Endothelial cell of umbilical vein (primary cell): ENCODE data around the gene ARHGAP15. TPM values are rescaled to one million over a fixed set of nuclear protein-coding genes. Genes with fewer than 3 reads are reported as not detected.

ENCODE experiments used
- BruUV-seq: library from RNA; stranded (reverse); fragments of 400-500 nt; replicated peaks from 2 replicates; lab custom pipeline; 2021; lab: Mats Ljungman, UMichigan
- CTCF ChIA-PET: fragments of 300-600, 350-600 bp; sonication (Branson Sonifier 250); formaldehyde crosslinking; loops from one replicate; lab custom pipeline; 2021; ENCODE audit warnings: antibody characterized with exemption, inconsistent platforms; lab: Charles Lee
- POLR2A ChIA-PET: fragments of 300-600, 350-600 bp; sonication (Branson Sonifier 250); formaldehyde crosslinking; loops from one replicate; lab custom pipeline; 2021; ENCODE audit warnings: antibody characterized with exemption, inconsistent platforms; lab: Charles Lee
- DNase-seq: peaks from one replicate; pipeline ENCODE4 v3.0.0-alpha.2; 2011; ENCODE audit warnings: low read depth, low spot score
- FAIRE-seq: peaks from 2 replicates; lab custom pipeline; 2011; peaks lifted over from hg19 to GRCh38; lab: Jason Lieb, UNC
- H2AFZ ChIP-seq: 2 replicates; pipeline ENCODE4 v1.6.0; 2012; ENCODE audit warnings: low read depth, low read length, control low read depth, inconsistent platforms
- H3K27ac ChIP-seq: 2 replicates; pipeline ENCODE4 v1.5.1; 2011; ENCODE audit warnings: low read depth, mild to moderate bottlenecking, control low read depth, low read length, moderate library complexity; ENCODE audit not compliant: insufficient read depth
- H3K27me3 ChIP-seq, 2 experiments: 2 replicates each; pipeline versions ENCODE4 v1.6.0 to v1.6.1; 2011; ENCODE audit warnings: low read length in 2 of 2, mixed read lengths in 1 of 2; ENCODE audit not compliant: control insufficient read depth in 2 of 2, insufficient read depth in 2 of 2
- H3K36me3 ChIP-seq, 2 experiments: 2 replicates in 1 of 2; 3 replicates in 1 of 2; pipeline ENCODE4 v1.5.1; 2011; ENCODE audit warnings: low read length in 2 of 2, mild to moderate bottlenecking in 1 of 2, moderate library complexity in 1 of 2; ENCODE audit not compliant: control insufficient read depth in 2 of 2, insufficient read depth in 2 of 2; ENCODE audit errors: extremely low read depth in 1 of 2
- H3K4me1 ChIP-seq: 3 replicates; pipeline ENCODE4 v1.5.1; 2011; ENCODE audit warnings: mild to moderate bottlenecking, low read length; ENCODE audit not compliant: control insufficient read depth, insufficient read depth; ENCODE audit errors: extremely low read depth
- H3K4me2 ChIP-seq: 2 replicates; pipeline ENCODE4 v1.6.1; 2011; ENCODE audit warnings: low read length, control low read depth, mixed read lengths; ENCODE audit not compliant: insufficient read depth
- H3K4me3 ChIP-seq, 3 experiments: fragments of 200-600 bp in 1 of 3; sonication (generic), shearing (Covaris generic) in 1 of 3; replicated peaks in 1 of 3; 2 replicates each; pipeline ENCODE4 v1.5.1; 2011 to 2016; ENCODE audit warnings: control low read depth in 3 of 3, low read length in 3 of 3, mild to moderate bottlenecking in 2 of 3, inconsistent platforms in 1 of 3, low read depth in 1 of 3, moderate library complexity in 1 of 3; ENCODE audit not compliant: insufficient read depth in 1 of 3
- H3K79me2 ChIP-seq: 2 replicates; pipeline ENCODE4 v1.6.0; 2012; ENCODE audit warnings: low read length, inconsistent platforms; ENCODE audit not compliant: control insufficient read depth, insufficient read depth
- H3K9ac ChIP-seq: replicated peaks from 2 replicates; pipeline ENCODE3; 2011; ENCODE audit warnings: low read length, control low read depth; ENCODE audit not compliant: insufficient read depth; ENCODE audit errors: extremely low read depth
- H3K9me1 ChIP-seq: replicated peaks from 3 replicates; pipeline ENCODE4 v1.6.0; 2011; ENCODE audit warnings: mild to moderate bottlenecking, low read length; ENCODE audit not compliant: control insufficient read depth, insufficient read depth; ENCODE audit errors: extremely low read depth
- H3K9me3 ChIP-seq: replicated peaks from 2 replicates; pipeline ENCODE4 v1.5.1; 2012; ENCODE audit warnings: low read length, inconsistent platforms; ENCODE audit not compliant: control insufficient read depth, insufficient read depth
- H4K20me1 ChIP-seq: replicated peaks from 2 replicates; pipeline ENCODE3; 2011; ENCODE audit warnings: mild to moderate bottlenecking, low read length; ENCODE audit not compliant: control insufficient read depth, insufficient read depth; ENCODE audit errors: extremely low read depth
- CTCF ChIP-seq, 2 donors: IDR thresholded peaks; 1 replicate in 1 of 2; 2 replicates in 1 of 2; pipeline ENCODE4 v1.5.1; 2011; ENCODE audit warnings: low read length in 2 of 2, mild to moderate bottlenecking in 2 of 2, moderate library complexity in 2 of 2, control low read depth in 1 of 2, inconsistent platforms in 1 of 2, low read depth in 1 of 2; ENCODE audit not compliant: insufficient read depth in 1 of 2; ENCODE audit errors: extremely low read depth in 1 of 2
- EZH2 ChIP-seq: IDR thresholded peaks from 2 replicates; pipeline ENCODE4 v1.6.1; 2012; ENCODE audit warnings: borderline replicate concordance, low read depth, mild to moderate bottlenecking, moderate library complexity, low read length, inconsistent platforms; ENCODE audit not compliant: severe bottlenecking
- FOS ChIP-seq: IDR thresholded peaks from 2 replicates; pipeline ENCODE4 v1.6.1; 2011; ENCODE audit warnings: mild to moderate bottlenecking, low read length, moderate library complexity, borderline replicate concordance; ENCODE audit not compliant: insufficient read depth
- GATA2 ChIP-seq: IDR thresholded peaks from 2 replicates; pipeline ENCODE4 v1.7.0; 2011; ENCODE audit warnings: low read depth, mild to moderate bottlenecking, moderate library complexity, mixed read lengths, low read length; ENCODE audit not compliant: insufficient read length, insufficient read depth
- JUN ChIP-seq: IDR thresholded peaks from 2 replicates; pipeline ENCODE4 v1.6.1; 2011; ENCODE audit warnings: borderline replicate concordance, low read depth; ENCODE audit not compliant: insufficient read length, insufficient read depth
- MAX ChIP-seq: IDR thresholded peaks from 2 replicates; pipeline ENCODE4 v1.6.1; 2011; ENCODE audit not compliant: insufficient read depth, insufficient read length
- MYC ChIP-seq: IDR thresholded peaks from one replicate; pipeline ENCODE4 v1.6.1; 2011; ENCODE audit warnings: mild to moderate bottlenecking, low read depth, low read length
- POLR2A ChIP-seq: IDR thresholded peaks from 2 replicates; pipeline ENCODE4 v1.6.1; 2012; ENCODE audit warnings: low read depth, mild to moderate bottlenecking, control low read depth, low read length
- POLR2AphosphoS5 ChIP-seq: IDR thresholded peaks from 2 replicates; pipeline ENCODE4 v1.6.1; 2012; ENCODE audit warnings: low read depth, mild to moderate bottlenecking, control low read depth, low read length, moderate library complexity; ENCODE audit not compliant: insufficient read depth
- dilution Hi-C: fragments of 300-500 bp; cut with MboI; formaldehyde crosslinking; loops from one replicate; pipeline ENCODE4 v1.15.0; 2019; ENCODE audit warnings: low sequenced_read_pairs; ENCODE audit not compliant: extremely low pct_ligation_motif_present
- intact Hi-C: fragments of 100-400 bp; cut with micrococcal nuclease; formaldehyde crosslinking; loops from one replicate; pipeline ENCODE4 v1.10.0; 2022
- polyA plus RNA-seq, 4 experiments: library from polyadenylated mRNA; depleted of rRNA in 3 of 4; stranded (reverse) in 3 of 4; unstranded in 1 of 4; fragments of >200 nt; gene quantifications; 2 replicates each; pipeline versions ENCODE4 v1.2.1 to v1.2.3, GENCODE V29; 2011 to 2012; ENCODE audit warnings: missing spikeins in 1 of 4
- total RNA-seq: library from RNA; stranded (reverse); gene quantifications from 2 replicates; pipeline ENCODE4 v1.2.3, GENCODE V29; 2021

The ARHGAP15 gene
- total and polyA plus RNA-seq, 2 donors (not counting 3 experiments of a cell fraction or from before 2014, with no cell fraction given): not detected

GRCh38 chr2:143524559-143525401 lies 395.6 kb downstream of the ARHGAP15 start:
- Histone ChIP-seq H3K79me2 (no peaks in the 10 kb centered on the region), H2AFZ (no peak overlapping the region), H3K27ac (no peak overlapping the region), H3K4me2 (no peak overlapping the region), H3K9ac (no peak overlapping the region), H3K36me3 (no peaks in the 10 kb centered on the region), H3K27me3 (no peaks in the 10 kb centered on the region), H3K4me1 (no peaks in the 10 kb centered on the region), H3K9me3 (no peaks in the 10 kb centered on the region), H3K4me3 (no peak overlapping the region), H3K9me1 (no peaks in the 10 kb centered on the region), H4K20me1 (no peaks in the 10 kb centered on the region)
- BruUV-seq: no TSS peak
- intact Hi-C loops (no loop called here), dilution Hi-C loops (no loop called here)
- ChIA-PET POLR2A (no interaction called here), CTCF (interaction anchor here (2.5 kb wide), 1 partner anchor 12 kb away, joined by 9 read pairs; no protein-coding TSS in a partner anchor)
- TF ChIP-seq MYC: no peak
- no peak for TF ChIP-seq GATA2
- TF ChIP-seq POLR2A: no peak
- TF ChIP-seq CTCF (IDR thresholded peaks at IDR 0.05; ENCODE audit: extremely low read depth in 1 of 2, insufficient read depth in 1 of 2, low read depth in 1 of 2, low read length in 2 of 2): no peak
- no peak for TF ChIP-seq MAX
- no peak for TF ChIP-seq POLR2AphosphoS5
- TF ChIP-seq EZH2: no peak
- TF ChIP-seq FOS: no peak
- no peak for TF ChIP-seq JUN
- DNase-seq: no peak
- FAIRE-seq: no peak
